ENCODE measurements around the gene CTSA.

- no peak for TF ChIP-seq EZH2 (IDR thresholded peaks at IDR 0.05; ENCODE audit: borderline replicate concordance, low read length)
- TF ChIP-seq CTCF (IDR thresholded peaks at IDR 0.05; ENCODE audit: low read length) = no peak
Measured at GRCh38 chr20:45852326-45852725, 38.8 kb upstream of the CTSA start.

Measured in OCI-LY1 (cell line).